GM21526 (cell line): ENCODE measurements around the gene NEUROD1.
A peak's percentile ranks its signal among the peaks of the same experiment; 100 is the strongest.

ENCODE experiments used
- ATAC-seq: cut with Tn5 transposase; IDR thresholded peaks from one replicate; pipeline ENCODE4 v1.9.1; 2021; ENCODE audit warnings: moderate library complexity; ENCODE audit not compliant: unreplicated experiment, low FRiP score

NEUROD1 gene

GRCh38 chr2:181646415-181646987, 33.8 kb downstream of the NEUROD1 start:
- ATAC-seq, result no peak

- ATAC-seq, result no peak
Observed at GRCh38 chr2:181643151-181643550, 37.2 kb downstream of the NEUROD1 start.

- no peak for ATAC-seq
Observed at GRCh38 chr2:181642086-181642485, 38.2 kb downstream of the NEUROD1 start.

- ATAC-seq, result no peak
Observed at GRCh38 chr2:181639686-181640085, 40.6 kb downstream of the NEUROD1 start.

GRCh38 chr2:181632733-181633401, 47.5 kb downstream of the NEUROD1 start:
- ATAC-seq, result peak; percentile 45

GRCh38 chr2:181628590-181629585, 51.4 kb downstream of the NEUROD1 start:
- no peak for ATAC-seq

- ATAC-seq, result no peak
Observed at GRCh38 chr2:181627545-181627944, 52.8 kb downstream of the NEUROD1 start.

- ATAC-seq, result no peak
Observed at GRCh38 chr2:181626671-181627070, 53.6 kb downstream of the NEUROD1 start.
